ENCODE measurements around the gene CHRFAM7A.
"Not testable (repeated sequence)": the region's sequence is repeated elsewhere in the genome, so short reads cannot be mapped to it uniquely, and the experiment has no call there.

Gene CHRFAM7A

DNA sequence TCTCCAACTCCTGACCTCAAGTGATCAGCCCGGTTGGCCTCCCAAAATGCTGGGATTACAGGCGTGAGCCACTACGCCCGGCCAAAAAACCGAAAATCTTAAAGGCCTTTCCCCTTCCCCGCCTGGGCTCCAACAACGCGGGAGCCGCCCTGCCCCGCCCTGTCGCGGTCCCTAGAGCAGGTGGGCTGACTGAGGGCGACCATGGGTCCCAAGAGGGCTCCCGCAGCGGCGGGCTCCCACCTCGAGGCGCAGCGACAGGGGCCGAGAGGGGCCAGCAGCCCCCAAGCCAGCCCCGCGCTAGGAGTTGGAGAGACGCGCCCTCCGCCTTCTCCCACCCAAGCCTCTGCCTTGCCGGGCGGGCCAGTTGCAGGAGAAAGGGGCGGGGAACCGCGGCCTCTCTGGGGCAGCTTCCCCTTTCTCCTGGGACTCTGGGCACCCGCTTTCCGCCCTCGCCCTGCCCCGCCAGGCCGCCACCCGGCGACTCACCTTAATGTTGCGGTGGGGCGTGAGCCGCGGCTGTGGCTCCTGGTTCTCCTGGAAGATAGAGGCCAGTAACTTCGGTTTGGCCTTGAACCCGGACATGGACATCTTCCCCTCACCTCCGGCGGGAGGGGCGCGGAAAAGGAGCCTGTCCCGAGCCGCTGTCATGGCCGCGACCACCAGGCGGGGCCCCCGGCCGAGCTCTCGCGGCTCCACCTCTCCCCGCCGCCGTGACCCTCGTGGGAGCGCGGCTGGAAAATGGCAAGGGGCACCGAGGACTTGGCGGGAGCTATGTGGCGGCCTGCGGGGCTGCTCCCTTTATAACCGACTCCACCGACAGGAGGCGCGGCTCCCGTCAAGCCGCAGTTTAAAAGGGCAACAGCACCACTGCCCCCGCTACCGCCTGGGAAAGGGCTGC lies at the start of gene CHRFAM7A:
Gene CHRFAM7A, minus strand, starts transcription at position 775 of the 898 bp plus-strand sequence. CDS start 10,189 bp downstream, outside the sequence.
- not testable (repeated sequence) for DNase-seq

GRCh38 chr15:30438348-30438747 lies 45.0 kb upstream of the CHRFAM7A start:
- DNase-seq: not testable (repeated sequence)

DNA sequence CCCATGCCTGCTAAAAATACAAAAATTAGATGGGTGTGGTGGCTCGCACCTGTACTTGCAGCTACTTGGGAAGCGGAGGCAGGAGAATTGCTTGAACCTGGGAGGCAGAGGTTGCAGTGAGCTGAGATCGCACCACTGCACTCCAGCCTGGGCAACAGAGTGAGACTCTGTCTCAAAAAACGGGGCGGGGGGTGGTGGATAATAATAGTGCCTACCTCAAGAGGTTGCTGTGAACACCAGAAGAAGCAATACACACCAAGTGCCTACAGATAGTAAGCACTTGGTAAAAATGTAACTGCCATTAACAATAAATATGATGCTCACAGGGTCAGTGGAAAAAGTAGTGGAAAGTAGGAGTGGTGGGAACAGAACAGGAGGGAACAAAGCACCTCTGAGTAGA lies 42.5 kb upstream of the CHRFAM7A start:
- not testable (repeated sequence) for DNase-seq

DNA sequence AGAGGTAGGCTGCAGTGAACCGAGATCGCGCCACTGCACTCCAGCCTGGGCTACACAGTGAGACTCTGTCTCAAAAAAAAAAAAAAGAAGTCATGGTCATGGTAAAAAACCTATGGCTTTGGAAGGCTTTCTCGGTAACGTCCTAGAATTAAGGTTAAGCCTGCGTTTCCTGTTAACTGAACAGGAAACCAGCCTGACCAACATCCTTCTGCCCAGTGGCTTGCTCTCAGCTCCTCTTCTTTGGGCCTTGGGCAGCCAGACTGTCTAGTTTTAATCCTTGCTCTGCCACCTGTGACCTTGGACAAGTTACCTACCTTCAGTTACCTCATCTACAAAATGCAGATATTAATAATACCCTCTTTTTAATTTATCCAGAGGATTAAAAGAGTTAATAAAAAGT lies 27.4 kb upstream of the CHRFAM7A start:
- DNase-seq: not testable (repeated sequence)

GRCh38 chr15:30414160-30414559 lies 20.8 kb upstream of the CHRFAM7A start, which contains the start of gene GOLGA8R:
Gene GOLGA8R (minus strand): TSS chr15:30414260. CDS start chr15:30414162, 98 bp downstream.
- DNase-seq: not testable (repeated sequence)

DNA sequence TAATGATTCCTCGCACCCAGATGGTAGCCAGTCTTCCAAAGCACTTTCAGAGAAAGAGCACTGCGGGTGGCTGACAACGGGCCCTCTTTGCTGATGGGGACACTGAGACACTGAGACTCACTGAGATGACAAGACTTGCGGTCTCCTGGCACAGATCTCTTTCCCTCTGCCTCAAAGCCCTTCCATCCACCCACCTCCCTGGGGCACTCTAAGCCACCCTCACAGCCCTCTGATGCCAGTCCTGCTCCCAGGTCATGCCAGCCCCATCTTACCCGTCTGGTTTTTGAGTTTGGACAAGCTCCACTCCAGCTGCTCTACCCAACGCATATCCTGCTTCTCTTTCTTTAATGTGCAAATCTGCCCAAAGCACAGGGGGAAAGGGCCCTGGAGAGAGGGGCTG lies 14.3 kb upstream of the CHRFAM7A start:
- not testable (repeated sequence) for DNase-seq

- DNase-seq: not testable (repeated sequence)
Observed at GRCh38 chr15:30398988-30399387, 5.6 kb upstream of the CHRFAM7A start.

DNA sequence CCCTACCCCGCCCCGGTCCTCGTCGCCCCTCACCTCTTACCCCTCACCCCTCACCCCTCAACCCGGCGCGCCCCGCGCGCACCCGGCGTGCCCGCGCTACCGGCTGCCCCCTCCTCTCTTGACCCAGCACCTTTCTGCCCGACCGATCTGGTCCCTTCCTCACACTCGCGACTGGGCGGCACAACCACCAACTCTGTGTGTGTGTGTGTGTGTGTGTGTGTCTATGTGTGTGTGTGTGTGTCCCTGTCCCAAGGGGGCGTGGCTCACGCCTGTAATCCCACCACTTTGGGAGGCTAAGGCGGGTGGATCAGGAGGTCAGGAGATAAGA lies 288 bp upstream of the CHRFAM7A start:
- not testable (repeated sequence) for DNase-seq

DNA sequence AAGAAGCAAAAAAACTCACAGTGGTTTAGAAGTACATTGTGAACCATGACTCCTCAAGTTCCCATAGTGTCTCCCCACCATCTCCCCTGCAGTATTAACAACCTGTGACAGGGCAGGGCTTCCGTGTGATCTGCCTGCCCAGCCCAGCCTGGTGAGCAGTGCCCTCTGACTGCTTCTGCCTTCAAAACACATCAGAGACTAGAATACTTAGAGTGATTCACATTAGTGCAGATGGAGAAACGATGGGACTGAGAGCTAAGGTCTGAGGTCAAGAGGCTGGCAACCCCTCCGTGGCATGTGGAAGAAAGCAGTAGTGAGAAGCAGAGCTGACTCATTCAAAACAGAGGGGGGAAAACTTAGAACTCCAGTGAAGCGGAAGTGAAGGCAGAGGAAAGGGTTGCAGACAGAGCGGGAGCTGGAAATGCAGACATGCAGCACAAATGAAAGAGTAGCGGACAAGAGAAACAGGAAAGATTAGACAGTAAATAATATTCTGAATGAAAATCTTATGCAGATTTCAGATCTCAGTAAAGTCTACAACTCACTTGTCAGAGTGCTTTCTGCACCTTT lies 6.9 kb downstream of the CHRFAM7A start:
- DNase-seq: not testable (repeated sequence)

DNA sequence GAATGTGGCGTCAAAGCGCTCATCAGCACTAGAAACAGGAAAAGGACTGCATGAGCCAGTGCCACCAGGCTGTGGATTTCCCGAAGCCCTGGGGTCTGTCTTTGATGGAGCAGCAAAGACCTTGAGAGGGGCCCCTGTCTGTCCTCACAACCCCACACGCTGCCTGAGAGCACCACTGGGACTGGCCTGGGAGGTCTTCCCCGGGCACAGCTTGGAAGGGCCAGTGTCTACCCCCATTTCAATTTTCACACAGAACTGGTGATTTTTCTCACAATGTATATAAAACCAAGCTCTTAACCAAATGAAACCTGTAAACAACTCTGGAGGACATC lies 16.3 kb downstream of the CHRFAM7A start:
- not testable (repeated sequence) for DNase-seq

GRCh38 chr15:30376375-30377081 lies 16.8 kb downstream of the CHRFAM7A start:
- not testable (repeated sequence) for DNase-seq

DNA sequence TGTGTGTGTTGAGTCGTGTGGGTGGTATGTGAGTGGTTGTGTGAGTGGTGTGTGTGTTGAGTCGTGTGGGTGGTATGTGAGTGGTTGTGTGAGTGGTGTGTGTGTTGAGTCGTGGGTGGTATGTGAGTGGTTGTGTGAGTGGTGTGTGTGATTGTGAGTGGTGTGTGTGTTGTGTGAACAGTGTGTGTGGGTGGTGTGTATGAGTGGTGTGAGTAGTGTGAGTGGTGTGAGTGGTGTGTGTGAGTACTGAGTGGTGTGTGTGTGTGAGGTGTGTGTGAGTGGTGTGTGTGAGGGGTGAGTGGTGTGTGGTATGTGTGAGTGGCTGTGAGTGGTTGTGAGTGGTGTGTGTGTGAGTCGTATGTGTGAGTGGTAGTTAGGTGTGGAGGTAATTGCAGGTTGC lies 17.5 kb downstream of the CHRFAM7A start:
- not testable (repeated sequence) for DNase-seq

- not testable (repeated sequence) for DNase-seq
Observed at GRCh38 chr15:30374862-30375261, 18.5 kb downstream of the CHRFAM7A start.

GRCh38 chr15:30368271-30368670 lies 25.1 kb downstream of the CHRFAM7A start:
- not testable (repeated sequence) for DNase-seq

DNA sequence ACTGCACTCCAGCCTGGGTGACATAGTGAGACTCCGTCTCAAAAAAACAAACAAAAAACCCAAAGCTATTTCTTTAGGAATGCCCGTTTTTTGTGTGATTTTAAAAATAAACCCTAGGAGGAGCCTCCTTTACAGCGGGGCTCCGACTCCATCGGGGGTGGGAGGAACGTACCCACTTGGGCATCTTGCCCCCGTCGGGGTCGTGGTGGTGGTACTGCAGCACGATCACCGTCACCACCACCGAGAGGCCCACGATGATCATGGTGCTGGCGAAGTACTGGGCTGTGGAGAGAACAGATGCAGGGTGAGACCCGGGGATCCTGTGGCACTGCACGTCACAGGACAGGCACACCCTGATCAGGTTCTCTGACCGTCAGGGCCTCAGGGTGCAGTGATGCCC lies 26.1 kb downstream of the CHRFAM7A start:
- DNase-seq: not testable (repeated sequence)

- not testable (repeated sequence) for DNase-seq
Observed at GRCh38 chr15:30361404-30361803, 31.9 kb downstream of the CHRFAM7A start.

GRCh38 chr15:30360990-30361389 lies 32.4 kb downstream of the CHRFAM7A start:
- DNase-seq: not testable (repeated sequence)

DNA sequence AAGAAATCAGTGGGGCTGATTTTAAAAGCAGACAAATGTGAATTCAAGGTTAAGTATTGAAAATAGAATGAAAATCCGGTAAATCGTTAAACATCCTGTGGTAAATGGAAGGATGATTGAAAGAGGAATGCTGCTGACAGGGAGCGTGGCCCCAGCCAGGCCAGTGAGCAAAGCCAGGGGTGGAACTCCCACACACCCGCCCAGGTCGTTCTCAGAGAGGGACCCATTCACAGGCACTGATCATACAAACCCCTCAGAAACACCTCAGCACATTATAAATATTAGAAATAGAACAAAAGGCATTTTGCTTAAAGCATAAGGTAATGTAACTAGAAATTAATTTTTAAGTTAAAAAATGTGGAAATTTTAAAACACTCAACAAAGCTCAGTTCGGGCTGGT lies 38.3 kb downstream of the CHRFAM7A start:
- not testable (repeated sequence) for DNase-seq

- DNase-seq: not testable (repeated sequence)
Observed at GRCh38 chr15:30349803-30350202, 43.5 kb downstream of the CHRFAM7A start.

- not testable (repeated sequence) for DNase-seq
Observed at GRCh38 chr15:30336584-30336983, 56.8 kb downstream of the CHRFAM7A start.

DNA sequence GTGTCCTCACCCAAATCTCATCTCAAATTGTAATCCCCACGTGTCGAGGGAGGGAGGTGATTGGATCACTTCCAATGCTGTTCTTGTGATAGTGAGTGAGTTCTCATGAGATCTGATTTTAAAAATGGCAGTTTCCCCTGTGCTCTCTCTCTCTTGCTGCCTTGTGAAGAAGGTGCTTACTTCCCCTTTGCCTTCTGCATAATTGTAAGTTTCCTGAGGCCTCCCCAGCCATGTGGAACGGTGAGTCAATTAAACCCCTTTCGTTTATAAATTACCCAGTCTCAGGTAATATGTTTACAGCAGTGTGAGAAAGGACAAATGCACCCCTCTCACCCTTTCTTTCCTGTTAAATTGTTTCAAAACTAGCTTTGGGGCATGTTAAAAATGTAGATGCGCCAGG lies 59.2 kb downstream of the CHRFAM7A start:
- not testable (repeated sequence) for DNase-seq

DNA sequence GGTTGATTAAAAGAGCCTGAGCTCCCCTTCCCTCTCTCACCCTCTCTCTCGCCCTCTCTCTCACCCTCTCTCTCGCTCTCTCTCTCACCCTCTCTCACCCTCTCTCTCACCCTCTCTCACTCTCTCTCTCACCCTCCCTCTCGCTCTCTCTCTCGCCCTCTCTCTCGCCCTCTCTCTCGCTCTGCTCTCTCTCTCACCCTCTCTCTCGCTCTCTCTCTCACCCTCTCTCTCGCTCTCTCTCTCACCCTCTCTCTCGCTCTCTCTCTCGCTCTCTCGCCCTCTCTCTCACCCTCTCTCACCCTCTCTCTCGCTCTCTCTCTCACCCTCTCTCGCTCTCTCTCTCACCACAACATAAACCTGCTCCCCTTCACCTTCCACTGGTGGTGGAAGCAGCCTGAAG lies 67.2 kb downstream of the CHRFAM7A start:
- not testable (repeated sequence) for DNase-seq

GRCh38 chr15:30321063-30321462 lies 72.3 kb downstream of the CHRFAM7A start:
- DNase-seq: not testable (repeated sequence)

Measured in SHP77 (cell line).